ENCODE data around the gene IFNGR1.
A peak's percentile ranks its signal among the peaks of the same experiment; 100 is the strongest.
"Not testable (repeated sequence)": the region's sequence is repeated elsewhere in the genome, so short reads cannot be mapped to it uniquely, and the experiment has no call there.

The IFNGR1 gene

DNA sequence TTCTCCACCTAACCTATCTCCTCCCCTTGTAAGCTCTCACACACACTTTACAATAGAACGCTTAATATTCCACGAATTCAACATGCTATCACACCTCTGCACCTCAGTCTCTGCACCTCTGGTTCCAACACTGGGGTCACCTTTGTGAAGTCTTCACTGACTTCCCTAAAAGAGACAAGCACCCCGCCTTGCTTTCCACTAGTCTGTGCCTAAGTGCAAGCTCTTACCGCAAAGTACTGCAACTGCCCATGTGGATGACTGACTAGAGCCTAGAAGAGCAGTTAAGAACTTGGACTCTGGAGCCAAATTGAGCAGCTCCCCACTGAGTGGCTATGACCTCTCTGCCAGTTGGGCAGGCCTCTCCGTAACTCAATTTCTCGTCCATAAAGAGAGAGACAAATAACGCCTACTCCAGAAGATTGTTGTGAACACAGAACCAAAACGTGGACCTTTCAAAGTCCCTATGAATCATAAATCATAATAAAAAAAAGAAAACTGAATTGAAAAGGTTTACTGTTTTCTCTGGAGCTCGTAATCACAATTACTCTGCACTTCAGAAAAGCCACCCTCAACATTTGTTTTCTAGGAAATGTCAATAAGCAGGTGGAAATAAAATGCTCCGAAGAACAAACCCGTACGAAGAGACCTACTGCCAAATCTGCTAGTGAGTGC, 1.2 kb downstream of the IFNGR1 start:
- Histone ChIP-seq H3K4me2 (ENCODE audit: low read length) (peak overlapping the region; percentile 79), H3K4me1 (ENCODE audit: control insufficient read depth, low read length) (peaks cover 56% of the 10 kb centered on the region), H3K79me2 (ENCODE audit: control insufficient read depth, low read length) (peaks cover 62% of the 10 kb centered on the region), H4K20me1 (ENCODE audit: control insufficient read depth, insufficient read depth, low read depth, low read length) (no peaks in the 10 kb centered on the region), H3K4me3 (ENCODE audit: low read length) (peak overlapping the region; percentile 98), H3K27me3 (ENCODE audit: control insufficient read depth, low read length) (no peaks in the 10 kb centered on the region), H3K27ac (ENCODE audit: low read depth, low read length) (no peak overlapping the region), H3K9me3 (ENCODE audit: control insufficient read depth, insufficient read depth, low read length) (no peaks in the 10 kb centered on the region), H3K36me3 (ENCODE audit: control insufficient read depth, low read length) (peaks cover 26% of the 10 kb centered on the region), H3K9me2 (replicated peaks; ENCODE audit: control insufficient read depth, low read length) (no peaks in the 10 kb centered on the region), H3F3A (ENCODE audit: control insufficient read depth, insufficient read depth) (peaks cover 7% of the 10 kb centered on the region)
- TF ChIP-seq, protein P1, sequence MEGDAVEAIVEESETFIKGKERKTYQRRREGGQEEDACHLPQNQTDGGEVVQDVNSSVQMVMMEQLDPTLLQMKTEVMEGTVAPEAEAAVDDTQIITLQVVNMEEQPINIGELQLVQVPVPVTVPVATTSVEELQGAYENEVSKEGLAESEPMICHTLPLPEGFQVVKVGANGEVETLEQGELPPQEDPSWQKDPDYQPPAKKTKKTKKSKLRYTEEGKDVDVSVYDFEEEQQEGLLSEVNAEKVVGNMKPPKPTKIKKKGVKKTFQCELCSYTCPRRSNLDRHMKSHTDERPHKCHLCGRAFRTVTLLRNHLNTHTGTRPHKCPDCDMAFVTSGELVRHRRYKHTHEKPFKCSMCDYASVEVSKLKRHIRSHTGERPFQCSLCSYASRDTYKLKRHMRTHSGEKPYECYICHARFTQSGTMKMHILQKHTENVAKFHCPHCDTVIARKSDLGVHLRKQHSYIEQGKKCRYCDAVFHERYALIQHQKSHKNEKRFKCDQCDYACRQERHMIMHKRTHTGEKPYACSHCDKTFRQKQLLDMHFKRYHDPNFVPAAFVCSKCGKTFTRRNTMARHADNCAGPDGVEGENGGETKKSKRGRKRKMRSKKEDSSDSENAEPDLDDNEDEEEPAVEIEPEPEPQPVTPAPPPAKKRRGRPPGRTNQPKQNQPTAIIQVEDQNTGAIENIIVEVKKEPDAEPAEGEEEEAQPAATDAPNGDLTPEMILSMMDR (IDR thresholded peaks at IDR 0.05; ENCODE audit: low read depth, low read length, poor library complexity, severe bottlenecking): no peak
- no peak for TF ChIP-seq EZH2phosphoT487 (IDR thresholded peaks at IDR 0.05; ENCODE audit: borderline replicate concordance, low read length)

DNA sequence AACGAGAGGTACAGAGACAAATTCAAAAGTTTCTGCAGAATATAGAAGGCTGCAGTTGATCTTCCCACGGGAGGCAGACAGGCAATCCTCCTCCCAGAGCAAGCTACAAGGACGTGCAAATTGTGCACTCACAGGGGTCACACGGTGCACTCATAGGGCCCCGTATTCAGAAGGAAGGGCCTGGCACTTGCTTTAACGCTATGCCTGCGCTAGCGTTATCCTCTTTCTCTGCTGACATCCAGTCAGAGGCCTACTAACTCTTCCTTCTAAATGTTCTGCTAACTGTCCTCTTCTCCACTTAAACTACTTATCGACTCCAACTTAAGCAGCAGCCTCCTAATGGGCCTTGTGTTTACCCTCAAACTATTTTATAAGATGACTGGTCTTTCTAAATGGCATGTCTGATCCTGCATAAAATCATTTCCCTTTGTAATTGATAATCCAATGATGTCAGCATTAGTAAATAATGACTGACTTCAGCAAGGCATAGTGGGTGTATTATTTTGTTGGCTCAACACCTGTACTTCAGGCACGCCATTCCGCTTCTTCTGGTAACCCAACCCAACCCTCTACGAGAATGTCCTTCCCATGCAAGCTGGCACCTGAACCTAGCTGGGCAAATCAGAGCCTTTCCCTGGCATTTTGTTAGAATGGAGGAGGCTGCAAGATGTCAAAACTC, 2.2 kb downstream of the IFNGR1 start:
- Histone ChIP-seq H3K36me3 (ENCODE audit: control insufficient read depth, low read length) (peaks cover 30% of the 10 kb centered on the region), H3K4me3 (ENCODE audit: low read length) (peak overlapping the region; percentile 98), H3K79me2 (ENCODE audit: control insufficient read depth, low read length) (peaks cover 72% of the 10 kb centered on the region), H3K27me3 (ENCODE audit: control insufficient read depth, low read length) (no peaks in the 10 kb centered on the region), H3F3A (ENCODE audit: control insufficient read depth, insufficient read depth) (peaks cover 3% of the 10 kb centered on the region; the same call in 1 of the 2 replicates), H4K20me1 (ENCODE audit: control insufficient read depth, insufficient read depth, low read depth, low read length) (no peaks in the 10 kb centered on the region), H3K9me3 (ENCODE audit: control insufficient read depth, insufficient read depth, low read length) (no peaks in the 10 kb centered on the region), H3K9me2 (replicated peaks; ENCODE audit: control insufficient read depth, low read length) (no peaks in the 10 kb centered on the region), H3K4me2 (ENCODE audit: low read length) (peak overlapping the region; percentile 79), H3K27ac (ENCODE audit: low read depth, low read length) (no peak overlapping the region), H3K4me1 (ENCODE audit: control insufficient read depth, low read length) (peaks cover 48% of the 10 kb centered on the region)
- TF ChIP-seq, protein P1 (IDR thresholded peaks at IDR 0.05; ENCODE audit: low read depth, low read length, poor library complexity, severe bottlenecking): no peak
- no peak for TF ChIP-seq EZH2phosphoT487 (IDR thresholded peaks at IDR 0.05; ENCODE audit: borderline replicate concordance, low read length)

DNA sequence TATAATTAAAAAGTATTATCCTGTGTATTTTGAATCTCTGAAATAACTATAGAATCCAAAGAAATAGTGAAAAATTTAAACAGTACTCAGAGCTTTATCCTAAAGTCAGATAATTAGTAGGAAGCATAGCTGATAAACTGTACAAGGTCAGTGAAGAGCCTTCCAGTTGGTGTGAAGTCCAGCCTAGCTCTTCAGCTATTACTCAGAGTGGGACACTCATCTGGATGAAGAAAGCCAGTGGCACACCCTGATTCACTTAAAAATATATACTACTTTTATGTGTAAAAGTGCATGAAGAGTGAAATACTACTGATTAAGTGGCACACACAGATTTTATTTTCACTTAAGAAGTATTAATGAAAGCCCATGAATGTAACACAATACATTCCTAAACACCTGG, 3.1 kb downstream of the IFNGR1 start:
- H3K4me2 ChIP-seq (ENCODE audit: low read length): no peak overlapping the region
- peaks cover 3% of the 10 kb centered on the region; the same call in 1 of the 2 replicates for H3K9me3 ChIP-seq (ENCODE audit: control insufficient read depth, insufficient read depth, low read length)
- TF ChIP-seq EZH2phosphoT487 (IDR thresholded peaks at IDR 0.05; ENCODE audit: borderline replicate concordance, low read length): no peak
- TF ChIP-seq, protein P1 (IDR thresholded peaks at IDR 0.05; ENCODE audit: low read depth, low read length, poor library complexity, severe bottlenecking): no peak
- H3K27me3 ChIP-seq (ENCODE audit: control insufficient read depth, low read length): no peaks in the 10 kb centered on the region
- peaks cover 37% of the 10 kb centered on the region for H3K36me3 ChIP-seq (ENCODE audit: control insufficient read depth, low read length)
- H3F3A ChIP-seq (ENCODE audit: control insufficient read depth, insufficient read depth): peaks cover 3% of the 10 kb centered on the region; the same call in 1 of the 2 replicates
- H3K79me2 ChIP-seq (ENCODE audit: control insufficient read depth, low read length): peaks cover 81% of the 10 kb centered on the region
- H3K27ac ChIP-seq (ENCODE audit: low read depth, low read length): no peak overlapping the region
- no peaks in the 10 kb centered on the region for H4K20me1 ChIP-seq (ENCODE audit: control insufficient read depth, insufficient read depth, low read depth, low read length)
- no peaks in the 10 kb centered on the region for H3K9me2 ChIP-seq (replicated peaks; ENCODE audit: control insufficient read depth, low read length)
- H3K4me1 ChIP-seq (ENCODE audit: control insufficient read depth, low read length): peaks cover 39% of the 10 kb centered on the region
- no peak overlapping the region for H3K4me3 ChIP-seq (ENCODE audit: low read length)

DNA sequence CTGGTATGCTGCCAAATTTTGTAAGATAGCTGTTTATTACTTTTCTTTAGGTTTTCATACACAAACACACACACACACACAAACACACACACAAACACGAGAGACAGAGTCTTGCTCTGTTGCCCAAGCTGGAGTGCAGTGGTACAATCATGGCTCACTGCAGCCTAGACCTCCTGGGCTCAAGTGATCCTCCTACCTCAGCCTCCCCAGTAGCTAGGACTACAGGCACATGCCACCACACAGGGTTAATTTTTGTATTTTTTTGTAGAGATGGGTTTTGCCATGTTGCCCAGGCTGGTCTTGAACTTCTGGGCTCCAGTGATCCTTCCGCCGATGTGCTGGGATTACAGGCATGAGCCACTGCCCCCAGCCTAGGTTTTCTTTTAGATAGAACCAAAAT, 3.6 kb downstream of the IFNGR1 start:
- not testable (repeated sequence) for H3K4me2 ChIP-seq (ENCODE audit: low read length); H3K9me2 ChIP-seq (replicated peaks; ENCODE audit: control insufficient read depth, low read length); H3F3A ChIP-seq (ENCODE audit: control insufficient read depth, insufficient read depth); H3K27me3 ChIP-seq (ENCODE audit: control insufficient read depth, low read length); H3K27ac ChIP-seq (ENCODE audit: low read depth, low read length); H3K4me3 ChIP-seq (ENCODE audit: low read length); H3K9me3 ChIP-seq (ENCODE audit: control insufficient read depth, insufficient read depth, low read length); H4K20me1 ChIP-seq (ENCODE audit: control insufficient read depth, insufficient read depth, low read depth, low read length)
- peaks cover 34% of the 10 kb centered on the region for H3K4me1 ChIP-seq (ENCODE audit: control insufficient read depth, low read length)
- peaks cover 37% of the 10 kb centered on the region for H3K36me3 ChIP-seq (ENCODE audit: control insufficient read depth, low read length)
- peaks cover 85% of the 10 kb centered on the region for H3K79me2 ChIP-seq (ENCODE audit: control insufficient read depth, low read length)

Measured in DOHH2 (cell line).